ENCODE data around the gene B4GALNT2.

- no peak for TF ChIP-seq POLR2A (IDR thresholded peaks at IDR 0.05; ENCODE audit: low read depth, low read length)
- TF ChIP-seq TAF1 (IDR thresholded peaks at IDR 0.05; ENCODE audit: borderline replicate concordance, low read depth, low read length) = no peak
These were observed 64.9 kb downstream of the B4GALNT2 start for GRCh38 chr17:49197346-49197998.
